ENCODE data around the gene AGFG1. TPM values are rescaled to one million over a fixed set of nuclear protein-coding genes. Genes with fewer than 3 reads are reported as not detected.

AGFG1 gene
- total RNA-seq, 6 donors from 2014 or later, result 24.1 to 99.6 (median 71.2) TPM

DNA sequence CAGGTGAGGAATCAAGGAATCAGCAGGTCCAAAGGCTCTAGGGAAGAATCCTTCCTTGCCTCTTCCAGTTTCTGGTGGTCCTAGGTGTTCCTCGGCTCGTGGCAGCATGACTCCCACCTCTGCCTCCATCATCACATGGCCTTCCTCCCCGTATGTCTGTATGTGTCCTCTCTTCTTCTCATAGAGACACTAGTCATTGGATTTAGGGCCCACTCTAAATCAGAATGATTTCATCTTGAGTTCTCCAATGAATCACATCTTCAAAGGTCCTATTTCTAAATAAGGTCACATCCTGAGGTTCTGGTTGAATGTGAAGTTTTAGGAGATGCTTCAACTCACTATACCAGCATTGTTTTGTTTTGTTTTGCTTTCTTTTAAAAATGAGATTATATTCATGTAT is 11.1 kb upstream of the AGFG1 start:
- H3K27me3 ChIP-seq, result no peaks in the 10 kb centered on the region

DNA sequence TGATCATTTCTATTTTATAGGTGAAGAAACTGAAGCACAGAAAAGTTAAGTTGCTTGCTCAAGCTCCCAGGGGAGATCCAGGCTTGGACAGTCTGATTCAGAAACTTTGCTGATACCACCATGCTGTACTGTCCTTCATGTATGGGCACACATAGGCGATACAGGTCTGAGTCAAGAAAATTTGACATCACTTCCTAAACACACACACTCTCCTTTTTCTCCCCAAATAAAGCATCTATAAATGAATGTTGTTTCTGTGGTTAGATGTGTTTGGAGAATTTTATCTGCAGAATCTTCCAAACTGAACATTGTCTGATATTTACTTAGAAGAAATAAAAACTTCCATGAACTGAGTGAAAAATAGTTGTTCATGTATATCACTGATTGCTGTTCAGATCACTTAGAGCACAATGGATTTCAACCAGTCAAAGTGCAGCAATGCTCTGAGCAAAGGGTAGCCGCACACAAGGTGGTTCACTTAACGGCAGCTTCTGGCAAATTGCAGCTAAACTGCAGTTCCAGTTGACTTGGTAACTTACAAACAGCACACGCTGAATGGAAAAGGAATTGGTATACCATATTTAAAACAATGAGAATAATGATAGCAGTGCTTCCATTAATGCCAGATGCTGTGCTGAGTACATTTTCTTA is 10.0 kb upstream of the AGFG1 start:
- Histone ChIP-seq H3K27ac (no peak overlapping the region), H3K4me3 (no peak overlapping the region), H3K4me1 (peaks cover 0 to 5% (median 4%) of the 10 kb centered on the region in 4 donors), H3K9me3 (no peaks in the 10 kb centered on the region), H3K27me3 (no peaks in the 10 kb centered on the region), H3K36me3 (no peaks in the 10 kb centered on the region)
- 92 to 94% methylated on average over 4 of the region's 4 CpGs for WGBS, 2 donors
- no peak for DNase-seq
- no peak for ATAC-seq (ENCODE audit: low FRiP score in 2 of 2)
- no peak for TF ChIP-seq POLR2A (IDR thresholded peaks at IDR 0.05)
- TF ChIP-seq, protein P1, sequence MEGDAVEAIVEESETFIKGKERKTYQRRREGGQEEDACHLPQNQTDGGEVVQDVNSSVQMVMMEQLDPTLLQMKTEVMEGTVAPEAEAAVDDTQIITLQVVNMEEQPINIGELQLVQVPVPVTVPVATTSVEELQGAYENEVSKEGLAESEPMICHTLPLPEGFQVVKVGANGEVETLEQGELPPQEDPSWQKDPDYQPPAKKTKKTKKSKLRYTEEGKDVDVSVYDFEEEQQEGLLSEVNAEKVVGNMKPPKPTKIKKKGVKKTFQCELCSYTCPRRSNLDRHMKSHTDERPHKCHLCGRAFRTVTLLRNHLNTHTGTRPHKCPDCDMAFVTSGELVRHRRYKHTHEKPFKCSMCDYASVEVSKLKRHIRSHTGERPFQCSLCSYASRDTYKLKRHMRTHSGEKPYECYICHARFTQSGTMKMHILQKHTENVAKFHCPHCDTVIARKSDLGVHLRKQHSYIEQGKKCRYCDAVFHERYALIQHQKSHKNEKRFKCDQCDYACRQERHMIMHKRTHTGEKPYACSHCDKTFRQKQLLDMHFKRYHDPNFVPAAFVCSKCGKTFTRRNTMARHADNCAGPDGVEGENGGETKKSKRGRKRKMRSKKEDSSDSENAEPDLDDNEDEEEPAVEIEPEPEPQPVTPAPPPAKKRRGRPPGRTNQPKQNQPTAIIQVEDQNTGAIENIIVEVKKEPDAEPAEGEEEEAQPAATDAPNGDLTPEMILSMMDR (IDR thresholded peaks at IDR 0.05), result no peak
- TF ChIP-seq POLR2AphosphoS5 (IDR thresholded peaks at IDR 0.05), result no peak
- TF ChIP-seq EP300 (IDR thresholded peaks at IDR 0.05), result no peak

More for the DNA sequence above, 11.1 kb upstream of the AGFG1 start:
- DNase-seq (no peak), ATAC-seq (ENCODE audit: low FRiP score in 2 of 2) (no peak)
- TF ChIP-seq POLR2AphosphoS5 (IDR thresholded peaks at IDR 0.05) (no peak), EP300 (IDR thresholded peaks at IDR 0.05) (no peak), POLR2A (IDR thresholded peaks at IDR 0.05) (no peak)
- TF ChIP-seq, protein P1 (IDR thresholded peaks at IDR 0.05), result no peak
- WGBS, 2 donors, result 79 to 89% methylated on average over 3 of the region's 3 CpGs
- no peak overlapping the region for H3K27ac ChIP-seq
- H3K36me3 ChIP-seq, result no peaks in the 10 kb centered on the region
- H3K4me3 ChIP-seq, result no peak overlapping the region
- H3K9me3 ChIP-seq, result no peaks in the 10 kb centered on the region
- H3K4me1 ChIP-seq, result no peaks in the 10 kb centered on the region

DNA sequence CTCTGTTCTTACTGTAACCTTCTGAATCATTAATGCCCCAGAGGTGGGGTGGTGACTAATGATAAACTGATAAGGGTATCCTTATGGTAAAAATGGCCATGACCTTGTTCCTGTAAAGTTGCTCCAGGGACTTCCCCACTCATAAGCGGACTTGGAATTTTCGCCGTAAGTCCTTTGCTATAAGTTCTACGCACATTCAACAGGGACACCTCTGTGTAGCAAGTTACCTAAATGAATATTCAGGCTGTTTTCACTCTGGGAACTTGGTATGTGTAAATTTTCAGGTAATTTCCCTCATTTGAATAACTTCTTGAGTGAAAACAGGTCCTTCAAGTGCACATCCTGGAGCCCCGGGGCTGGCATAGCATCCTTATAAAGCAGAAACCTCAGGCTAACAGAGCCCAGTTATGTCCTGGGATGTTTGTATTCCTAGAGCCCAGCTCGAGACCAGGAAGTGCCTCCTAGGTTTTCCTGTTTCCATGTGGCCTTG is 9.4 kb upstream of the AGFG1 start:
- TF ChIP-seq POLR2A (IDR thresholded peaks at IDR 0.05), result no peak
- TF ChIP-seq EP300 (IDR thresholded peaks at IDR 0.05), result no peak
- H3K9me3 ChIP-seq, result no peaks in the 10 kb centered on the region
- no peak overlapping the region for H3K27ac ChIP-seq
- WGBS, 2 donors, result 76% methylated on average over 6 of the region's 6 CpGs
- H3K4me1 ChIP-seq, result peaks cover 0 to 6% (median 4%) of the 10 kb centered on the region in 4 donors
- no peaks in the 10 kb centered on the region for H3K27me3 ChIP-seq
- no peaks in the 10 kb centered on the region for H3K36me3 ChIP-seq
- no peak overlapping the region for H3K4me3 ChIP-seq
- ATAC-seq (ENCODE audit: low FRiP score in 2 of 2), result no peak
- no peak for DNase-seq

DNA sequence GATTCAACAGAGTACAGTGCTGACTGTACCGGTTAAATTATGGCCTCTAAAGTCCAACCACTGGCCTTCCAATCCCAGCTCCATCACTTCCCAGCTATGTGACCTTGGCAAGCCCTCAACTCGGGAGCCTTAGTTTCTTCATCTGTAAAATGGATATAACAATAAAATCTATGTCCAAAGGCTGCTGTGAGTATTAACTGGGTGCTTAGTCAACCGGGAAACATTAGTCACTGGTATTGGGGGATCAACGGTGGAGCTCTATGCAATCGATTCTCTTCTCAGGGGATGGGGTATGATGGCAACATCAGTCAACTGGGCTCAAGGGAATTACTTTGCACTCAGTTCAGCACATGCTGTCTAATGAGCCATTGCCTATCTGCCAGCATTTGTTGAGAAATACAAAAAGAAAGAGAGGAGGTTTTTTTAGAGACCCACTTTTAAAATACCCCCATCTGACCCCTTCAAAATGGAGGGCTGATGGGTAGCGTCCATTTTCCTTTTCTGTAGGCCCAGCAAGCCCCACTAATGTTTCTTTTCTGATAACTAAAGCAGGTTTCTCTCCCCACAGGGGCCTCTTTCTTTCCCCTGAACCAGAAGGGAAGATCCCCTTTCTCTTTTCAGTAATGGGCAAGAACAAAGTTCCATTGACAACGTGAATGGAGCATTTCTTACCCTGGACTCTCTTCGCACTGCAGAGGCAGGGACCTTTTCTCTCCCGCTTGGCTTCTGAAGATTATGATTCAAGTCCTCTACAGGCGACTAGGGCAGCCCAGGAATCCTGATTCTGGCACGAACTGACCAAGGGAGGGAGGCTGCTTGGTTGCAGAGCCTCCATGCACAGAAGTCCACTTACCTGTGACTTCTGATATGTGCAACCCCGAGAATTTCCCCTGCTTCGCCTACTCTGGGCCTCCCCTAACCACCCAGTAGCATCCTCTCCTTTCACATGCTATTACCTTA is 8.7 kb upstream of the AGFG1 start:
- 87 to 90% methylated on average over 13 of the region's 13 CpGs for WGBS, 2 donors
- H3K9me3 ChIP-seq, result no peaks in the 10 kb centered on the region
- no peaks in the 10 kb centered on the region for H3K27me3 ChIP-seq
- H3K27ac ChIP-seq, result no peak overlapping the region
- H3K36me3 ChIP-seq, result no peaks in the 10 kb centered on the region
- H3K4me3 ChIP-seq, result no peak overlapping the region
- DNase-seq (no peak), ATAC-seq (ENCODE audit: low FRiP score in 2 of 2) (no peak)
- TF ChIP-seq POLR2AphosphoS5 (IDR thresholded peaks at IDR 0.05) (no peak), EP300 (IDR thresholded peaks at IDR 0.05) (no peak), POLR2A (IDR thresholded peaks at IDR 0.05) (no peak)
- TF ChIP-seq, protein P1 (IDR thresholded peaks at IDR 0.05), result no peak
- peaks cover 0 to 6% (median 4%) of the 10 kb centered on the region in 4 donors for H3K4me1 ChIP-seq

DNA sequence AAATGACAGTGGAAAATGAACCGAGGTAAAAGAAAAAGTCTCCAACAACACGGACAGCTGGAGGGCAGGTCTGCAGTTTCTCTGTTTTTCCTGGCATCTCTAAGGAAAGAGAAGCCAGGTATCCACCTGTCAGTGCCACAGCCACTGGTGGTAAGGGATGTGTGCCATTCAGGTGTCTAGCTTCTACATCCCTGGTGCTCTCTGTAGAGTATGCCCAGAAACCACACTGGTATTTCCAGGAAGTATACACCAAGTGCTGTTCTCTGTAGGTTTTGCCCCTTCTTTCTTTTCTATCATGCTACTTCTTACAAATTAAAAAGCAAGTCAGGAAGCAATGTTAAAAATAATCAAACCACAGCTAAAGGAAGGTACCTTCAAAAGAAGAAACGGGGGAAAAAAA is 7.6 kb upstream of the AGFG1 start:
- H3K27me3 ChIP-seq, result no peaks in the 10 kb centered on the region
- no peaks in the 10 kb centered on the region for H3K36me3 ChIP-seq
- no peak overlapping the region for H3K4me3 ChIP-seq
- H3K9me3 ChIP-seq, result no peaks in the 10 kb centered on the region
- no peak for ATAC-seq (ENCODE audit: low FRiP score in 2 of 2)
- DNase-seq, result no peak
- no peak overlapping the region for H3K27ac ChIP-seq
- TF ChIP-seq, protein P1 (IDR thresholded peaks at IDR 0.05), result no peak
- no peak for TF ChIP-seq EP300 (IDR thresholded peaks at IDR 0.05)
- no peak for TF ChIP-seq POLR2A (IDR thresholded peaks at IDR 0.05)
- TF ChIP-seq POLR2AphosphoS5 (IDR thresholded peaks at IDR 0.05), result no peak
- WGBS, 2 donors, result 83% methylated on average over 3 of the region's 3 CpGs
- H3K4me1 ChIP-seq, result peaks cover 0 to 6% (median 4%) of the 10 kb centered on the region in 4 donors

Measured in upper lobe of left lung (tissue), 6 donors.